Loucy (cell line): Measurements from ENCODE around the gene DHRS4L2.
"Not testable (repeated sequence)": the region's sequence is repeated elsewhere in the genome, so short reads cannot be mapped to it uniquely, and the experiment has no call there.

Experiments
- H2AFZ ChIP-seq: fragments of 200-600 bp; sonication (generic); 2 replicates; pipeline ENCODE4 v1.6.0; 2016; ENCODE audit warnings: antibody characterized with exemption, mild to moderate bottlenecking, low read length, moderate library complexity
- H3F3A ChIP-seq: fragments of 200-600 bp; 2 replicates; pipeline ENCODE4 v1.6.0; 2016; ENCODE audit warnings: antibody characterized with exemption, low read depth, mild to moderate bottlenecking
- H3K27me3 ChIP-seq: fragments of 200-600 bp; sonication (generic); 2 replicates; pipeline ENCODE4 v1.6.1; 2014; ENCODE audit warnings: low read length, mild to moderate bottlenecking; ENCODE audit not compliant: insufficient read depth, poor library complexity, severe bottlenecking
- H3K36me3 ChIP-seq: fragments of 200-600 bp; sonication (generic); 2 replicates; pipeline ENCODE4 v1.6.1; 2016; ENCODE audit warnings: low read length; ENCODE audit not compliant: insufficient read depth
- H3K4me1 ChIP-seq: fragments of 200-600 bp; sonication (generic); 2 replicates; pipeline ENCODE4 v1.5.1; 2014; ENCODE audit warnings: low read length, mild to moderate bottlenecking; ENCODE audit not compliant: insufficient read depth, poor library complexity, severe bottlenecking
- H3K4me2 ChIP-seq: fragments of 200-600 bp; sonication (generic); 2 replicates; pipeline ENCODE4 v1.6.0; 2014; ENCODE audit warnings: antibody characterized with exemption, low read length, low read depth, mild to moderate bottlenecking; ENCODE audit not compliant: poor library complexity, severe bottlenecking
- H3K4me3 ChIP-seq: fragments of 200-600 bp; sonication (generic); 2 replicates; pipeline ENCODE4 v1.5.1; 2014; ENCODE audit warnings: low read length, mild to moderate bottlenecking, mixed read lengths; ENCODE audit not compliant: poor library complexity, severe bottlenecking
- H3K79me2 ChIP-seq: fragments of 200-600 bp; sonication (generic); 2 replicates; pipeline ENCODE4 v1.6.1; 2014; ENCODE audit warnings: low read length; ENCODE audit not compliant: insufficient read depth
- H3K9ac ChIP-seq: fragments of 200-600 bp; sonication (generic); 2 replicates; pipeline ENCODE4 v1.6.0; 2014; ENCODE audit warnings: mild to moderate bottlenecking, low read depth, low read length, moderate library complexity; ENCODE audit not compliant: poor library complexity, severe bottlenecking
- H3K9me2 ChIP-seq: fragments of 200-600 bp; sonication (generic); replicated peaks from 2 replicates; pipeline ENCODE4 v1.6.1; 2016; ENCODE audit warnings: low read depth, low read length, mixed read lengths
- H3K9me3 ChIP-seq: fragments of 200-600 bp; sonication (generic); 2 replicates; pipeline ENCODE4 v1.6.1; 2014; ENCODE audit warnings: mild to moderate bottlenecking, antibody characterized with exemption, low read length, low read depth; ENCODE audit not compliant: insufficient read depth
- H4K20me1 ChIP-seq: fragments of 200-600 bp; sonication (generic); 2 replicates; pipeline ENCODE4 v1.6.0; 2014; ENCODE audit warnings: antibody characterized with exemption, low read length, mild to moderate bottlenecking; ENCODE audit not compliant: insufficient read depth, poor library complexity, severe bottlenecking
- CTCF ChIP-seq: fragments of 200-600 bp; sonication (generic); conservative IDR thresholded peaks from 2 replicates; pipeline ENCODE4 v1.5.1; 2014; ENCODE audit warnings: mild to moderate bottlenecking, antibody characterized with exemption, low read length
- EZH2phosphoT487 ChIP-seq: fragments of 200-600 bp; IDR thresholded peaks from 2 replicates; pipeline ENCODE4 v1.6.1; 2018; ENCODE audit warnings: antibody characterized with exemption, mild to moderate bottlenecking, moderate library complexity, borderline replicate concordance

Gene DHRS4L2

GRCh38 chr14:23988607-23989363 lies at the start of gene DHRS4L2:
DHRS4L2 (plus strand) TSS chr14:23988929; CDS start chr14:23988948, 19 bp downstream.
- H3K4me2 ChIP-seq, result peak within 1 kb of the TSS; percentile 74
- peak within 1 kb of the TSS; percentile 95 for H3K9ac ChIP-seq
- not testable (repeated sequence) for H4K20me1 ChIP-seq, H3F3A ChIP-seq, H3K9me2 ChIP-seq, H3K4me1 ChIP-seq, H2AFZ ChIP-seq, H3K9me3 ChIP-seq, H3K79me2 ChIP-seq, H3K36me3 ChIP-seq, H3K27me3 ChIP-seq
- H3K4me3 ChIP-seq, result peak within 1 kb of the TSS; percentile 86

- Histone ChIP-seq H3K4me1 (no peaks in the 10 kb centered on the region), H3K9me2 (no peaks in the 10 kb centered on the region), H3F3A (no peaks in the 10 kb centered on the region), H3K79me2 (no peaks in the 10 kb centered on the region), H4K20me1 (no peaks in the 10 kb centered on the region), H3K27me3 (no peaks in the 10 kb centered on the region), H3K9me3 (no peaks in the 10 kb centered on the region), H3K36me3 (no peaks in the 10 kb centered on the region), H3K9ac (no peak overlapping the region), H2AFZ (no peak overlapping the region), H3K4me3 (no peak overlapping the region), H3K4me2 (no peak overlapping the region)
- no peak for TF ChIP-seq EZH2phosphoT487
- no peak for TF ChIP-seq CTCF
Measured at GRCh38 chr14:23939607-23940326, 49.0 kb upstream of the DHRS4L2 start.

GRCh38 chr14:23941230-23941629 lies 47.5 kb upstream of the DHRS4L2 start:
- H2AFZ ChIP-seq, result no peak overlapping the region
- no peaks in the 10 kb centered on the region for H3K9me3 ChIP-seq
- no peak overlapping the region for H3K4me3 ChIP-seq
- no peaks in the 10 kb centered on the region for H3K4me1 ChIP-seq
- TF ChIP-seq CTCF, result no peak
- no peak for TF ChIP-seq EZH2phosphoT487
- no peaks in the 10 kb centered on the region for H4K20me1 ChIP-seq
- H3F3A ChIP-seq, result no peaks in the 10 kb centered on the region
- H3K27me3 ChIP-seq, result no peaks in the 10 kb centered on the region
- H3K79me2 ChIP-seq, result no peaks in the 10 kb centered on the region
- no peak overlapping the region for H3K4me2 ChIP-seq
- no peak overlapping the region for H3K9ac ChIP-seq
- no peaks in the 10 kb centered on the region for H3K9me2 ChIP-seq
- H3K36me3 ChIP-seq, result no peaks in the 10 kb centered on the region
